DMS114 treated with DMSO at 0.1 percent for 48 hours (cell line): Measurements from ENCODE around the gene THEMIS.
"Not testable (repeated sequence)": the region's sequence is repeated elsewhere in the genome, so short reads cannot be mapped to it uniquely, and the experiment has no call there.

ENCODE experiments used
- DNase-seq: peaks from one replicate; lab custom pipeline; 2025; ENCODE audit not compliant: unreplicated experiment; lab: John Stamatoyannopoulos, UW

The THEMIS gene

GRCh38 chr6:127807806-127808517, 92.9 kb downstream of the THEMIS start:
- no peak for DNase-seq

GRCh38 chr6:127796713-127797112, 104.1 kb downstream of the THEMIS start:
- DNase-seq, result no peak

- no peak for DNase-seq
Measured at GRCh38 chr6:127794405-127794804, 106.5 kb downstream of the THEMIS start.

GRCh38 chr6:127793396-127793795, 107.5 kb downstream of the THEMIS start:
- DNase-seq, result no peak

GRCh38 chr6:127792616-127793015, 108.2 kb downstream of the THEMIS start:
- DNase-seq, result no peak

- DNase-seq, result no peak
Measured at GRCh38 chr6:127791779-127792528, 108.9 kb downstream of the THEMIS start.

GRCh38 chr6:127790571-127790970, 110.3 kb downstream of the THEMIS start:
- DNase-seq, result no peak

GRCh38 chr6:127786109-127786508, 114.7 kb downstream of the THEMIS start:
- no peak for DNase-seq

- no peak for DNase-seq
Measured at GRCh38 chr6:127784468-127784867, 116.4 kb downstream of the THEMIS start.

- DNase-seq, result not testable (repeated sequence)
Measured at GRCh38 chr6:127781636-127782272, 119.1 kb downstream of the THEMIS start.

GRCh38 chr6:127776320-127776719, 124.5 kb downstream of the THEMIS start:
- no peak for DNase-seq

GRCh38 chr6:127775371-127775770, 125.5 kb downstream of the THEMIS start:
- no peak for DNase-seq

GRCh38 chr6:127768745-127769144, 132.1 kb downstream of the THEMIS start:
- DNase-seq, result no peak

- no peak for DNase-seq
Measured at GRCh38 chr6:127768223-127768622, 132.6 kb downstream of the THEMIS start.

- no peak for DNase-seq
Measured at GRCh38 chr6:127765949-127766348, 134.9 kb downstream of the THEMIS start.

GRCh38 chr6:127762284-127762683, 138.6 kb downstream of the THEMIS start:
- no peak for DNase-seq

GRCh38 chr6:127761084-127761483, 139.8 kb downstream of the THEMIS start:
- no peak for DNase-seq

GRCh38 chr6:127749095-127749494, 151.8 kb downstream of the THEMIS start:
- no peak for DNase-seq

GRCh38 chr6:127748290-127748689, 152.6 kb downstream of the THEMIS start:
- no peak for DNase-seq

- DNase-seq, result no peak
Measured at GRCh38 chr6:127738423-127738822, 162.4 kb downstream of the THEMIS start.

- DNase-seq, result no peak
Measured at GRCh38 chr6:127737768-127738167, 163.1 kb downstream of the THEMIS start.

GRCh38 chr6:127737009-127737486, 163.8 kb downstream of the THEMIS start:
- DNase-seq, result peak; percentile 35
